Pancreas (tissue), 10 donors: ENCODE measurements around the gene UBE2S. TPM values are rescaled to one million over a fixed set of nuclear protein-coding genes. Genes with fewer than 3 reads are reported as not detected.

Source experiments
- ATAC-seq, 4 donors: fragments of 200-7000 bp; cut with Tn5 transposase; one replicate each; pipeline versions ENCODE4 v1.8.0 to v1.9.1; 2020; ENCODE audit warnings: mild to moderate bottlenecking in 4 of 4, moderate library complexity in 4 of 4
- DNase-seq, 6 donors: peaks; one replicate each; pipeline ENCODE4 v3.0.0-alpha.2; 2020
- FAIRE-seq: peaks from 2 replicates; lab custom pipeline; 2012; peaks lifted over from hg19 to GRCh38; lab: Jason Lieb, UNC
- H3K27ac ChIP-seq, 4 donors: fragments of 200-600 bp; sonication (generic); 1 replicate in 3 of 4; 2 replicates in 1 of 4; pipeline versions ENCODE4 v1.5.0 to v1.8.0; 2020
- H3K27me3 ChIP-seq, 4 donors: fragments of 200-600 bp; one replicate each; pipeline ENCODE4 v1.8.0; 2021
- H3K36me3 ChIP-seq, 3 donors: fragments of 200-600 bp; sonication (generic) in 1 of 3; one replicate each; pipeline versions ENCODE4 v1.5.0 to v1.8.0; 2020 to 2021
- H3K4me1 ChIP-seq, 3 donors: fragments of 200-600 bp; one replicate each; pipeline ENCODE4 v1.8.0; 2021
- H3K4me3 ChIP-seq, 4 donors: fragments of 200-600 bp; sonication (generic) in 2 of 4; one replicate each; pipeline versions ENCODE4 v1.5.0 to v1.8.0; 2020 to 2021
- H3K9me3 ChIP-seq, 4 donors: fragments of 200-600 bp; one replicate each; pipeline ENCODE4 v1.8.0; 2021
- WGBS, 2 donors: extraction: QIAGEN DNeasy Blood & Tissue Kit; methylation state at CpG; one replicate each; pipeline ENCODE4 v1.1.7; 2013; 5-methylcytosine and 5-hydroxymethylcytosine counted together
- intact Hi-C, 3 donors: fragments of 100-400 bp; cut with DNase I; formaldehyde crosslinking; loops; one replicate each; pipeline versions ENCODE4 v1.11.1 to v1.14.2; 2022
- polyA plus RNA-seq, 2 donors: library from polyadenylated mRNA; stranded (reverse); fragments of 200-250 nt; gene quantifications; one replicate each; pipeline ENCODE4 v1.2.3, GENCODE V29; 2013
- total RNA-seq, 6 donors: library from RNA; stranded (reverse); fragmentation: NEBNext Ultra II Directional in 4 of 6; extraction: Animal tissue kit (Norgen Biotek cat#: 25700) in 4 of 6; gene quantifications; one replicate each; pipeline versions ENCODE4 v1.2.1 to v1.2.4, GENCODE V29; 2021 to 2023
- TF ChIP-seq, protein P1 (sequence below), 4 donors: fragments of 200-600 bp; sonication (generic) in 3 of 4; IDR thresholded peaks; one replicate each; pipeline versions ENCODE4 v1.5.0 to v1.8.0; 2021; ENCODE audit warnings: antibody characterized with exemption in 4 of 4
- donor health status: healthy with polysubstance abuse.
- donor health status: DM: no; HTN: no; CAD: no; lungs with moderate emphysema.
- donor health status: DM: no; HTN: no; CAD: no.
- donor health status: control.
- donor health status: control.
- donor health status: Bipolar disorder and iron deficiency.
- donor health status: DM: yes; HTN: yes; CAD: no.
- donor health status: DM: no; HTN: no; CAD: no.
- donor health status: DM: no; HTN: no; CAD: no.
- donor health status: DM: yes; HTN: yes; CAD: no.

The UBE2S gene
- total and polyA plus RNA-seq, 8 donors, result 2.0 to 7.3 (median 4.4) TPM

- peaks cover 0 to 3% (median 0%) of the 10 kb centered on the region in 3 donors for H3K4me1 ChIP-seq
- no peak for DNase-seq
- H3K9me3 ChIP-seq, result no peaks in the 10 kb centered on the region
- 76 to 82% methylated on average over 8 of the region's 8 CpGs for WGBS, 2 donors
- H3K4me3 ChIP-seq, result no peak overlapping the region
- no peaks in the 10 kb centered on the region for H3K36me3 ChIP-seq
- ATAC-seq, result no peak
- TF ChIP-seq, protein P1, sequence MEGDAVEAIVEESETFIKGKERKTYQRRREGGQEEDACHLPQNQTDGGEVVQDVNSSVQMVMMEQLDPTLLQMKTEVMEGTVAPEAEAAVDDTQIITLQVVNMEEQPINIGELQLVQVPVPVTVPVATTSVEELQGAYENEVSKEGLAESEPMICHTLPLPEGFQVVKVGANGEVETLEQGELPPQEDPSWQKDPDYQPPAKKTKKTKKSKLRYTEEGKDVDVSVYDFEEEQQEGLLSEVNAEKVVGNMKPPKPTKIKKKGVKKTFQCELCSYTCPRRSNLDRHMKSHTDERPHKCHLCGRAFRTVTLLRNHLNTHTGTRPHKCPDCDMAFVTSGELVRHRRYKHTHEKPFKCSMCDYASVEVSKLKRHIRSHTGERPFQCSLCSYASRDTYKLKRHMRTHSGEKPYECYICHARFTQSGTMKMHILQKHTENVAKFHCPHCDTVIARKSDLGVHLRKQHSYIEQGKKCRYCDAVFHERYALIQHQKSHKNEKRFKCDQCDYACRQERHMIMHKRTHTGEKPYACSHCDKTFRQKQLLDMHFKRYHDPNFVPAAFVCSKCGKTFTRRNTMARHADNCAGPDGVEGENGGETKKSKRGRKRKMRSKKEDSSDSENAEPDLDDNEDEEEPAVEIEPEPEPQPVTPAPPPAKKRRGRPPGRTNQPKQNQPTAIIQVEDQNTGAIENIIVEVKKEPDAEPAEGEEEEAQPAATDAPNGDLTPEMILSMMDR (IDR thresholded peaks at IDR 0.05), result no peak
- no peak for FAIRE-seq
- peaks cover 0 to 4% (median 0%) of the 10 kb centered on the region in 4 donors for H3K27me3 ChIP-seq
- H3K27ac ChIP-seq, result no peak overlapping the region
- intact Hi-C loops, result no loop called here
Measured at GRCh38 chr19:55365245-55365644, 42.3 kb downstream of the UBE2S start.

GRCh38 chr19:55362990-55363716, 44.4 kb downstream of the UBE2S start, which contains the start of gene GARIN5B:
GARIN5B (minus strand) TSS chr19:55363260; CDS start chr19:55363066, 194 bp downstream.
- Histone ChIP-seq H3K36me3 (no peaks in the 10 kb centered on the region), H3K4me3 (no peak within 1 kb of the TSS), H3K9me3 (no peaks in the 10 kb centered on the region), H3K27ac (no peak within 1 kb of the TSS), H3K27me3 (no peaks in the 10 kb centered on the region), H3K4me1 (no peaks in the 10 kb centered on the region)
- ATAC-seq, result no peak
- 69 to 78% methylated on average over 27 of the region's 27 CpGs for WGBS, 2 donors
- no peak for DNase-seq
- TF ChIP-seq, protein P1 (IDR thresholded peaks at IDR 0.05), result no peak
- intact Hi-C loops, result no loop called here
- no peak for FAIRE-seq

DNA sequence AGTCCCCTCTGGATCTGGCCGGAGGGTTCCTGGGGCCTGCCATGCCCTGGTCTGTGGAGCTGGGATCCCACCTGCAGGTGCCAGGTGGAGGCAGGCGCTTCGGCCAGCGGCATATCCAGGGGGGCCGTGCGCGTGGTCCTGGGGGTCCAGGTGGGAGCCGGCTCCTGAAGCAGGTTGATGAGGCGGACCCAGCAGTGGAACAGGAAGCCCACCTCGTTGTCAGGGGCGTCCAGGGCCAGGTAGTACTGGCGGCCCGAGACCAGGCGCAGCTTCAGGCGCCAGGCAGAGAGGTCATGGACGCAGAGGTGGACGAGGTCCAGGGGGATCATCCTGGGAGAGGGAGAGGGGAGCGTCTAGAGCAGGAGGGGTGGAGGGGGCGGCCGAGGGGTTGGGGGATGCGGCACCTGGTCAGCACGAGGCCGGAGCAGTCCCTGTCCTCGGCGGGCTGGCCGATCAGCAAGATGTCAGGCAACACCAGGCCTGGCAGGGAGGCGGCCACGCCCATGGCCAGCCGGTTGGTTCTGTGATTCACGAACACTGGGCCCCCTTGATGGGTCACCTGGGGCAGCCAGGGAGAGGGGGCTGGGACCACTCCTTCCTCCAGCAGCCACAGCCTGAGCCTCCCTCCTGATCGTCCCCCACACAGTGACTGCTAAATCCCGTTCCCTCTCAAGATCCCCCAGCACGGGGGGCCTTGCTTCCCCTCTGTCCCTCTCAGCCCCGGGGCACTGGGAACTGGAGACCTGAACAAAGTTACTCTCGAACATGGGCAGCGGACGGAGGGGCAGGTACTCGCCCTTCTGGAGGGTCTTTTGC, 45.2 kb downstream of the UBE2S start:
- no peaks in the 10 kb centered on the region for H3K27me3 ChIP-seq
- no peak overlapping the region for H3K4me3 ChIP-seq
- intact Hi-C loops, result no loop called here
- H3K4me1 ChIP-seq, result no peaks in the 10 kb centered on the region
- DNase-seq (peak in 1 of 6 donors; percentile 67), ATAC-seq (no peak), FAIRE-seq (no peak)
- H3K27ac ChIP-seq, result no peak overlapping the region
- no peaks in the 10 kb centered on the region for H3K36me3 ChIP-seq
- H3K9me3 ChIP-seq, result no peaks in the 10 kb centered on the region
- WGBS, 2 donors, result 60 to 69% methylated on average over 36 to 38 of the region's 38 CpGs
- TF ChIP-seq, protein P1 (IDR thresholded peaks at IDR 0.05), result no peak

DNA sequence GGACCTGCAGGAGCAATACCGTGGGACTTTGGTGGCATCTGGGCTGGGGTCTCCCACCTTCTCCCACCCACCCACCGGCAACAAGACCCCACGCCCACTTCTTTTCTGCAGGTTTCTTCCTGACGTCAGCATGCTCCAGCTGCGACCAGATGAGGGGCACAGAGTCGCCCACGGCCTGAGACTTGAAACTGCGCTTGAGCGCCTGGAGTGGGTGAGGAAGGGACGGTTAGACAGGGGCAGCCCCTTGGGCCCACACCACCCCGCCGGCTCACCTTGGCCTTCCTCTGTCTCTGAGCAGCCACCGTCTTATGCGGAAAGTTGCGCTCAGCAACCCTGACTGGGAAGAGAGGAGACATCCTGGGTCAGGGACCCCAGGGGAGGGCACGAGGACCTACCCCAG, 46.7 kb downstream of the UBE2S start:
- TF ChIP-seq, protein P1 (IDR thresholded peaks at IDR 0.05), result no peak
- no peak for ATAC-seq
- 86 to 90% methylated on average over 16 of the region's 16 CpGs for WGBS, 2 donors
- no peak for FAIRE-seq
- Histone ChIP-seq H3K36me3 (no peaks in the 10 kb centered on the region), H3K4me1 (no peaks in the 10 kb centered on the region), H3K27ac (no peak overlapping the region), H3K4me3 (no peak overlapping the region), H3K9me3 (no peaks in the 10 kb centered on the region), H3K27me3 (no peaks in the 10 kb centered on the region)
- intact Hi-C loops, result no loop called here
- peak in 1 of 6 donors; percentile 56 for DNase-seq
